BLaER1 (cell line): Measurements from ENCODE around the gene MTMR12.
A peak's percentile ranks its signal among the peaks of the same experiment; 100 is the strongest.

Experiments used
- H3K27ac ChIP-seq: shearing (Covaris generic); formaldehyde crosslinking; 2 replicates; pipeline ENCODE4 v1.8.1; 2022
- H3K27me3 ChIP-seq: shearing (Covaris generic); formaldehyde crosslinking; 2 replicates; pipeline ENCODE4 v1.8.1; 2022
- H3K36me3 ChIP-seq: shearing (Covaris generic); formaldehyde crosslinking; 2 replicates; pipeline ENCODE4 v1.8.1; 2022
- H3K4me1 ChIP-seq: shearing (Covaris generic); formaldehyde crosslinking; 2 replicates; pipeline ENCODE4 v1.8.1; 2022
- H3K4me2 ChIP-seq: shearing (Covaris generic); formaldehyde crosslinking; 2 replicates; pipeline ENCODE4 v1.8.1; 2022
- H3K4me3 ChIP-seq: shearing (Covaris generic); formaldehyde crosslinking; 2 replicates; pipeline ENCODE4 v1.8.1; 2022
- H3K9ac ChIP-seq: shearing (Covaris generic); formaldehyde crosslinking; 2 replicates; pipeline ENCODE4 v1.8.1; 2022
- H3K9me3 ChIP-seq: shearing (Covaris generic); formaldehyde crosslinking; 2 replicates; pipeline ENCODE4 v1.8.1; 2022
- H4K20me1 ChIP-seq: shearing (Covaris generic); formaldehyde crosslinking; 2 replicates; pipeline ENCODE4 v1.8.1; 2022
- Cebpa-rat ChIP-seq: shearing (Covaris generic); IDR thresholded peaks from 2 replicates; pipeline ENCODE4 v1.8.1; 2022

Gene MTMR12

GRCh38 chr5:32207355-32207634 lies 105.4 kb downstream of the MTMR12 start:
- H3K9me3 ChIP-seq = peaks cover 6% of the 10 kb centered on the region
- no peak overlapping the region for H3K9ac ChIP-seq
- peaks cover 8% of the 10 kb centered on the region for H3K4me1 ChIP-seq
- no peaks in the 10 kb centered on the region for H4K20me1 ChIP-seq
- H3K36me3 ChIP-seq = no peaks in the 10 kb centered on the region
- H3K27ac ChIP-seq = no peak overlapping the region
- H3K4me3 ChIP-seq = no peak overlapping the region
- H3K4me2 ChIP-seq = no peak overlapping the region
- H3K27me3 ChIP-seq = no peaks in the 10 kb centered on the region
- no peak for TF ChIP-seq Cebpa-rat

- Histone ChIP-seq H3K4me2 (no peak overlapping the region), H3K4me1 (peaks cover 8% of the 10 kb centered on the region), H3K27ac (no peak overlapping the region), H3K4me3 (no peak overlapping the region), H3K9ac (no peak overlapping the region), H3K27me3 (no peaks in the 10 kb centered on the region), H4K20me1 (no peaks in the 10 kb centered on the region), H3K9me3 (peaks cover 6% of the 10 kb centered on the region), H3K36me3 (no peaks in the 10 kb centered on the region)
- no peak for TF ChIP-seq Cebpa-rat
Observed at GRCh38 chr5:32206509-32207354, 106.0 kb downstream of the MTMR12 start.

GRCh38 chr5:32206053-32206452 lies 106.7 kb downstream of the MTMR12 start:
- no peak overlapping the region for H3K4me2 ChIP-seq
- peaks cover 4% of the 10 kb centered on the region for H3K4me1 ChIP-seq
- no peak overlapping the region for H3K27ac ChIP-seq
- no peak overlapping the region for H3K9ac ChIP-seq
- TF ChIP-seq Cebpa-rat = no peak
- H3K27me3 ChIP-seq = no peaks in the 10 kb centered on the region
- H3K36me3 ChIP-seq = no peaks in the 10 kb centered on the region
- H3K4me3 ChIP-seq = no peak overlapping the region
- H3K9me3 ChIP-seq = peaks cover 6% of the 10 kb centered on the region
- H4K20me1 ChIP-seq = no peaks in the 10 kb centered on the region

- Histone ChIP-seq H3K4me1 (no peaks in the 10 kb centered on the region), H3K27ac (no peak overlapping the region), H3K27me3 (no peaks in the 10 kb centered on the region), H3K9ac (no peak overlapping the region), H3K36me3 (no peaks in the 10 kb centered on the region), H3K4me3 (no peak overlapping the region), H3K4me2 (no peak overlapping the region), H4K20me1 (no peaks in the 10 kb centered on the region), H3K9me3 (peaks cover 4% of the 10 kb centered on the region; the same call in 1 of the 2 replicates)
- no peak for TF ChIP-seq Cebpa-rat
Observed at GRCh38 chr5:32202394-32202793, 110.3 kb downstream of the MTMR12 start.

GRCh38 chr5:32201122-32201753 lies 111.5 kb downstream of the MTMR12 start:
- no peaks in the 10 kb centered on the region for H3K9me3 ChIP-seq
- no peak overlapping the region for H3K4me2 ChIP-seq
- no peak overlapping the region for H3K9ac ChIP-seq

GRCh38 chr5:32197032-32197431 lies 115.7 kb downstream of the MTMR12 start:
- Histone ChIP-seq H3K4me1 (peaks cover 5% of the 10 kb centered on the region; the same call in 1 of the 2 replicates), H3K36me3 (no peaks in the 10 kb centered on the region), H3K9me3 (no peaks in the 10 kb centered on the region), H4K20me1 (no peaks in the 10 kb centered on the region), H3K9ac (no peak overlapping the region), H3K27me3 (no peaks in the 10 kb centered on the region), H3K4me2 (no peak overlapping the region), H3K27ac (no peak overlapping the region), H3K4me3 (no peak overlapping the region)
- TF ChIP-seq Cebpa-rat = no peak

More at GRCh38 chr5:32201122-32201753, 111.5 kb downstream of the MTMR12 start:
- H3K4me3 ChIP-seq = no peak overlapping the region
- H3K36me3 ChIP-seq = no peaks in the 10 kb centered on the region
- H4K20me1 ChIP-seq = no peaks in the 10 kb centered on the region
- no peak for TF ChIP-seq Cebpa-rat
- no peak overlapping the region for H3K27ac ChIP-seq
- H3K27me3 ChIP-seq = no peaks in the 10 kb centered on the region
- H3K4me1 ChIP-seq = no peaks in the 10 kb centered on the region

GRCh38 chr5:32195265-32195664 lies 117.5 kb downstream of the MTMR12 start:
- Histone ChIP-seq H3K4me3 (no peak overlapping the region), H3K9me3 (no peaks in the 10 kb centered on the region), H3K9ac (no peak overlapping the region), H4K20me1 (no peaks in the 10 kb centered on the region), H3K4me2 (no peak overlapping the region), H3K36me3 (no peaks in the 10 kb centered on the region), H3K27ac (no peak overlapping the region), H3K4me1 (peaks cover 5% of the 10 kb centered on the region; the same call in 1 of the 2 replicates), H3K27me3 (no peaks in the 10 kb centered on the region)
- no peak for TF ChIP-seq Cebpa-rat

- peak overlapping the region; percentile 24; the same call in 1 of the 2 replicates for H3K4me2 ChIP-seq
Observed at GRCh38 chr5:32193591-32193990, 119.1 kb downstream of the MTMR12 start.

GRCh38 chr5:32190095-32190494 lies 122.6 kb downstream of the MTMR12 start:
- TF ChIP-seq Cebpa-rat = no peak
- Histone ChIP-seq H3K9me3 (peaks cover 18% of the 10 kb centered on the region), H3K4me3 (no peak overlapping the region), H3K27me3 (no peaks in the 10 kb centered on the region), H3K27ac (no peak overlapping the region), H3K4me2 (no peak overlapping the region), H4K20me1 (no peaks in the 10 kb centered on the region), H3K4me1 (peaks cover 5% of the 10 kb centered on the region; the same call in 1 of the 2 replicates), H3K9ac (no peak overlapping the region), H3K36me3 (no peaks in the 10 kb centered on the region)

More at GRCh38 chr5:32193591-32193990, 119.1 kb downstream of the MTMR12 start:
- H3K27ac ChIP-seq = no peak overlapping the region
- no peak for TF ChIP-seq Cebpa-rat
- peaks cover 5% of the 10 kb centered on the region; the same call in 1 of the 2 replicates for H3K4me1 ChIP-seq
- no peaks in the 10 kb centered on the region for H3K27me3 ChIP-seq
- H4K20me1 ChIP-seq = no peaks in the 10 kb centered on the region
- peaks cover 7% of the 10 kb centered on the region; the same call in 1 of the 2 replicates for H3K9me3 ChIP-seq
- H3K4me3 ChIP-seq = no peak overlapping the region
- no peaks in the 10 kb centered on the region for H3K36me3 ChIP-seq
- no peak overlapping the region for H3K9ac ChIP-seq

GRCh38 chr5:32187675-32188074 lies 125.1 kb downstream of the MTMR12 start:
- Histone ChIP-seq H3K27ac (no peak overlapping the region), H3K4me1 (peaks cover 3% of the 10 kb centered on the region), H3K9me3 (peaks cover 23% of the 10 kb centered on the region), H3K4me2 (no peak overlapping the region), H3K27me3 (no peaks in the 10 kb centered on the region), H3K4me3 (no peak overlapping the region), H3K9ac (no peak overlapping the region), H4K20me1 (no peaks in the 10 kb centered on the region), H3K36me3 (no peaks in the 10 kb centered on the region)
- no peak for TF ChIP-seq Cebpa-rat
